Renal pelvis (tissue), 12 donors: ENCODE results near the gene ERAL1. TPM values are rescaled to one million over a fixed set of nuclear protein-coding genes. Genes with fewer than 3 reads are reported as not detected.
"Not testable (repeated sequence)": the region's sequence is repeated elsewhere in the genome, so short reads cannot be mapped to it uniquely, and the experiment has no call there.

Experiments used
- DNase-seq: peaks from one replicate; pipeline ENCODE4 v3.0.0-alpha.2; 2013
- long read RNA-seq, 16 experiments: transcript quantifications; one replicate each; lab custom pipeline, GENCODE V29; 2026
- polyA plus RNA-seq, 3 donors: library from polyadenylated mRNA; unstranded; fragments of 120-200 nt; gene quantifications; one replicate each; pipeline ENCODE4 v1.2.1, GENCODE V29; 2013; ENCODE audit not compliant: insufficient read length in 3 of 3

The ERAL1 gene
- 10 to 100 TPM; 69.8 to 74.2 (median 74.1) TPM for polyA plus RNA-seq
- long read RNA-seq, donor 1, transcript ERAL1-201 (10 exons, 1,925 nt): major isoform, 23 of 42 reads
- long read RNA-seq, donor 1, partial matches to known transcripts: 18 of 42 reads
- long read RNA-seq, donor 1, other reads (novel, unspliced or antisense): 0 of 42 reads
- long read RNA-seq, donor 2, transcript ERAL1-204 (5 exons, 1,508 nt): minor isoform, 5 of 37 reads
- long read RNA-seq, donor 2, transcript ERAL1-201 (10 exons, 1,925 nt): major isoform, 32 of 37 reads
- long read RNA-seq, donor 2, partial matches to known transcripts: 0 of 37 reads
- long read RNA-seq, donor 2, other reads (novel, unspliced or antisense): 0 of 37 reads
- long read RNA-seq, donor 3, transcript ERAL1-201 (10 exons, 1,925 nt): major isoform, 13 of 24 reads
- long read RNA-seq, donor 3, partial matches to known transcripts: 8 of 24 reads
- long read RNA-seq, donor 3, other reads (novel, unspliced or antisense): 0 of 24 reads
- long read RNA-seq, donor 4, transcript ERAL1-201 (10 exons, 1,925 nt): major isoform, 21 of 22 reads
- long read RNA-seq, donor 4, partial matches to known transcripts: 0 of 22 reads
- long read RNA-seq, donor 4, other reads (novel, unspliced or antisense): 0 of 22 reads
- long read RNA-seq, donor 5, transcript ERAL1-201 (10 exons, 1,925 nt): major isoform, 6 of 8 reads
- long read RNA-seq, donor 5, partial matches to known transcripts: 0 of 8 reads
- long read RNA-seq, donor 5, other reads (novel, unspliced or antisense): 0 of 8 reads
- long read RNA-seq, donor 6, transcript ERAL1-201 (10 exons, 1,925 nt): major isoform, 15 of 15 reads
- long read RNA-seq, donor 6, partial matches to known transcripts: 0 of 15 reads
- long read RNA-seq, donor 6, other reads (novel, unspliced or antisense): 0 of 15 reads
- long read RNA-seq, donor 7, transcript ERAL1-201 (10 exons, 1,925 nt): major isoform, 18 of 29 reads
- long read RNA-seq, donor 7, partial matches to known transcripts: 10 of 29 reads
- long read RNA-seq, donor 7, other reads (novel, unspliced or antisense): 0 of 29 reads
- long read RNA-seq, donor 8, transcript ERAL1-201 (10 exons, 1,925 nt): major isoform, 7 of 11 reads
- long read RNA-seq, donor 8, partial matches to known transcripts: 0 of 11 reads
- long read RNA-seq, donor 8, other reads (novel, unspliced or antisense): 0 of 11 reads
- long read RNA-seq, donor 9, transcript ERAL1-201 (10 exons, 1,925 nt): major isoform, 21 of 38 reads
- long read RNA-seq, donor 9, partial matches to known transcripts: 13 of 38 reads
- long read RNA-seq, donor 9, other reads (novel, unspliced or antisense): 0 of 38 reads
- long read RNA-seq, donor 10, transcript ERAL1-201 (10 exons, 1,925 nt): major isoform, 9 of 39 reads
- long read RNA-seq, donor 10, partial matches to known transcripts: 26 of 39 reads
- long read RNA-seq, donor 10, other reads (novel, unspliced or antisense): 0 of 39 reads
- long read RNA-seq, donor 11, transcript ERAL1-201 (10 exons, 1,925 nt): major isoform, 5 of 19 reads
- long read RNA-seq, donor 11, partial matches to known transcripts: 13 of 19 reads
- long read RNA-seq, donor 11, other reads (novel, unspliced or antisense): 0 of 19 reads
- long read RNA-seq, donor 12, transcript ERAL1-204 (5 exons, 1,508 nt): minor isoform, 5 of 39 reads
- long read RNA-seq, donor 12, transcript ERAL1-201 (10 exons, 1,925 nt): major isoform, 15 of 39 reads
- long read RNA-seq, donor 12, partial matches to known transcripts: 19 of 39 reads
- long read RNA-seq, donor 12, other reads (novel, unspliced or antisense): 0 of 39 reads
- long read RNA-seq, donor 13, transcript ERAL1-201 (10 exons, 1,925 nt): major isoform, 11 of 17 reads
- long read RNA-seq, donor 13, partial matches to known transcripts: 5 of 17 reads
- long read RNA-seq, donor 13, other reads (novel, unspliced or antisense): 0 of 17 reads
- long read RNA-seq, donor 14: 0 reads
- long read RNA-seq, donor 15: 0 reads
- long read RNA-seq, donor 16, transcript ERAL1-201 (10 exons, 1,925 nt): major isoform, 26 of 35 reads
- long read RNA-seq, donor 16, partial matches to known transcripts: 5 of 35 reads
- long read RNA-seq, donor 16, other reads (novel, unspliced or antisense): 0 of 35 reads

- peak; percentile 88 for DNase-seq
These were observed at the start of gene ERAL1 for GRCh38 chr17:28854457-28855335. Gene ERAL1 (plus strand): TSS chr17:28855016. CDS start chr17:28855035, 19 bp downstream.

GRCh38 chr17:28807925-28808634, 46.7 kb upstream of the ERAL1 start:
- no peak for DNase-seq

DNA sequence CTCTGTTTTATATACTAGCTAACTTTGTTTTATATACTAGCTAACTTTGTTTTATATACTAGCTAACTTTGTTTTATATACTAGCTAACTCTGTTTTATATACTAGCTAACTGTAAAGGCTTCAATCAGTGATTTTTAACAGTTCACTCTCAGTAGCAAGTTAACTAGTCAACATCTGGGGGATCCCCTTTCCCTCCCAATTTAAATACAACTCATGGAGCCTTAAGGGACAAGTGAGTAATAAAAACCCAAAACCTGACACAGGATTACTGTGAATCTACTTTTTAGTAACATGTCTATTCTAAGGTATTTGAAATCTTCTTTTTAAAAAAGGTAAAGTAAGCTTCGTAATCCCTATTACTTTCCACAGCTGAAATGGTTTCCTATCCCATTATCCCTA, 44.4 kb upstream of the ERAL1 start:
- no peak for DNase-seq

DNA sequence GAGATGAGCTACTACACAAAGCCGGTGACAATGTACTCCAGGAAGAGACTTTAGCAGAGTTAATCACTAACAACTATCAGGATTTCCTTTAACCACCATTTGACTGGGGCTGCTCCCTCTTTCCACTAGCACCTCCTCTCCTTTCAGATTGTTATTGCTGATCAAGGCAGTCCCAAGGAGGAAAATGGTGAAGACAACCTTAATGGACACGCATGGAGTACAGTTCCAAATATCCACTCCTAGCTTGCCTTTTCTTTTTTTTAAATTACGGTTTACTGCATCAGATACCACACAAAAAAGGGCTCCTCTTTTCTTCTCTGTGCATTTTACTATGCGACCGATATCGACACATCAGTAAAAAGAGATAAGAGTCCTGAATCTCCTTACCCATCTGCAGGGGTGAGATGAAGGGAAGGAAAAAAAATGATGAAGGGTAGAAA, 43.1 kb upstream of the ERAL1 start:
- DNase-seq: peak; percentile 33

GRCh38 chr17:28812091-28812747, 42.6 kb upstream of the ERAL1 start:
- DNase-seq: peak; percentile 97

DNA sequence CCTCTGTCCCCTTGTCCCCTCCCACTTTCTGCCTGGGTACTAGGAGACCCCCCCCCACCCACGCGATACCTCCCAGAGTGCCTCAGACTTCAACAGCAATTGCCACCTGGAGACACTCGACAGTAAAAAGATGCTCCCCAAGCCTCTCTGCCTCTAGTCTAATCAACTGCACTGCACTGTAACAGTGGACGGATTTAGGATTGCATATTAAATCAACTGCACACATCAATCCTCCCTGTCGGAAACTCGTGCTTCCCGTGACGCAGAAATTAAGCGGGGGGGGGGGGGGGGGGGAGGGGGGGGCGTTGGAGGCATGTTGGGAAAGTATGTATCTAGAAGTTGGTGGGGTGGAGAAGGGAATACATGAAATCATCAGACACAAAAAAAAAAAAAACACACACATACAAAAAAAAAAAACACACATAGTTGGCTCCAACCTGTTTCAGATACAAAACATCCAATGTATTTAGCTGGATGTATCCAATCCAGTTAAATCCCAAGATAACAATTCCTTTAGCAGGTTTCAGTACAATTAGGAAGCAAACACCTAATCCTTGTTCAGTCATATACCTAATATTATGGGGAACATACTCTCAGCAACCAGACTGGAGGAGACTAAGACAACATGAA, 42.0 kb upstream of the ERAL1 start:
- DNase-seq: no peak

DNA sequence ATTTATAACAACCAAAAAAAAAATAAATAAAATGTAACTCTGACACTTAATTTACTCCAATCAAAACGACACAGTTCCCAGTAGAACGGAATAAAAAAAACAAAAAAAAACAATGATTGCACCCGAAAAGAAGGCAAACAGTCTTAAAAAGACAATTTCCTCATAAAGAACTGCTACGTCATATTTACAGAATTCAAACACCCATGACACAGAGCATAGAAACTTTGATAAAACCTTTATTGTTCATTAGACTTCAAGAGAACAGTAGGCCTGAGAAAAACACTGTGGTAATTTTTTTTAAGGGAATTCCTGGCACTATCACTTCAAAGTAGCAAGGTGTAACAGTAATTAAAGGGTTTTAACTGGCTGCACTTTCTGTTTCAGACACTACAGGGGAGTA, 38.3 kb upstream of the ERAL1 start:
- no peak for DNase-seq

DNA sequence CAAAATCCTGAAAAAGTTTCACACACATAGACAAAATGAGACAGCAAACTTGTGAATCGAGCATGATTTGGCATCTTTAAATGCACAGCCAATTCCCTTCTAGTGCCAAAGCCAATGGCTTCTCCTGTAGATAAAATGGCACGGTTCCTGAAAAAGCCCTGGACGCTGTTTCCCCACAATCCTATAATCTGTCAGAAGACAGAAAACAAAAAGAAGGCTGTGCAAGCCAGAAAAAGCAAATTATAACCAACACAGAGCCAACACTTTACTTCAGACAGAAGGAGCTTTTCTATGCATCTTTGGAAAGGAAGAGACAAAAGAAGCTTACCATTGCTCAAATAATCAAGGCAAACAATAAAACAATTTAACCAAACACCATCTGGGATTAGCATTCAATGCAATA, 36.0 kb upstream of the ERAL1 start:
- DNase-seq: no peak

DNA sequence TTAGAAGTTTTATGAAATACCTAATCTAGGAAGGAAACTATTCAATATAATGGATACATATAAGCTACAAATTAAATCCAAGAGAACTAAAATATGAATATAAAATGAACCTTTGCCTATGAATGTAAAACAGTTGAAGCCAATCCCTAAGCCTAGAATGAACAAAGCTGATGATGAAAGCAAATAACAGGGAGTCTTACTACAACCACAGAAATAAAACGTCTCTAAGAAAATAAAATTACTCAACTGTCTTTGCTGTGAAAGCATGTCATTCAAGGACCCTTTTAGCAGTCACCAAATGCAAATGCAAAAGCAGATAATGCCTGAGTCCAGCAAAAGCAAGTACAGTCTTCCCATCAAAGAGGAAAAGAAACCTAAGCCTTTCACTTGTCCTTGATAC, 35.2 kb upstream of the ERAL1 start:
- DNase-seq: no peak

- DNase-seq: no peak
These were observed 27.1 kb upstream of the ERAL1 start for GRCh38 chr17:28827672-28828071.

DNA sequence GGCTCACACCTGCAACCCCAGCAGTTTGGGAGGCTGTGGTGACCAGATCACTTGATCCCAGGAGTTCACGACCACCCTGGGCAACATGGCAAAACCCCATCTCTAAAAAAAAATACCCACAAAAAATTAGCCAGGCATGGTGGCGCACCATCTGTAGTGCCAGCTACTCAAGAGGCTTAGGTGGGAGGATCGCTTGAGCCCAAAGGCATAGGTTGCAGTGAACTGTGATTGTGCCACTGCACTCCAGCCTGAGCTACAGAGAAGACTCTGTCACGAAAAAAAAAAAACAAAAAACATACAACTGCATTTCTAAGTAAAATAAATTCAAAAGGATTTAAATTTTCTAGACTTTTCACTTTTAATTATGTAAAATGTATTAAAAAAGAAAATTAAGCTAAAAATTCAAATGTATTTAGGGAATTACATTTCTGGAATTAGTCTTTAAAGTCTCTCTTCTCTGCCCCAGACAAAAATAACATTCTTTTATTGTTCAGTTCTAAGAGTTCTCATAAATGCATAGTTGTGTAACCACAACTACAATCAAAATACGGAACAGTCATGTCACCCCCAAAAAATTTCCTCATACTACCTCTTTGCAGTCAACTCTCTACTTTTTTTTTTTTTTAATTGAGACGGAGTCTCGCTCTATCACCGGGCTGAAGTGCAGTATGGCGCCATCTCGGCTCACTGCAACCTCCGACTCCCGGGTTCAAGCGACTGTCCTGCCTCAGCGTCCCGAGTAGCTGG, 26.3 kb upstream of the ERAL1 start:
- DNase-seq: no peak

DNA sequence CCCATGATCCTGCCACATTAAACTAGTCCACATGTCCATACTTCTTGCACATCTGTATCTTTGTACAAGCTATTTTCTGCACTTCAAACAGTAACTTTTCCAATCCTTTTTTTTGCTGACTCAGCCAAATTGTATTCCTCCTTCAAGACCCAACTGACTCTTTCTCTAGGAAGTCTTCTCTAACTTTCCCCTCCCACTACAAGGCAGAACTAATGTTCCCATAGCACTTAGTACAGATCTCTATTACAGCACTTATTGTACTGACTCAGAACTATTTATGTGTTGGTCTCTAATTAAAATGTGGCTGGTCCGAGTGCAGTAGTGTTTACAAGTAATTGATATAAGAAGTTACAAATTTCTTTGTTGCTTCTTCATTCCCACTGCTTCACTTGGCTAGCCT, 20.4 kb upstream of the ERAL1 start:
- no peak for DNase-seq

- DNase-seq: not testable (repeated sequence)
These were observed 18.3 kb upstream of the ERAL1 start for GRCh38 chr17:28836541-28836940.

GRCh38 chr17:28839221-28839620, 15.6 kb upstream of the ERAL1 start:
- DNase-seq: no peak

DNA sequence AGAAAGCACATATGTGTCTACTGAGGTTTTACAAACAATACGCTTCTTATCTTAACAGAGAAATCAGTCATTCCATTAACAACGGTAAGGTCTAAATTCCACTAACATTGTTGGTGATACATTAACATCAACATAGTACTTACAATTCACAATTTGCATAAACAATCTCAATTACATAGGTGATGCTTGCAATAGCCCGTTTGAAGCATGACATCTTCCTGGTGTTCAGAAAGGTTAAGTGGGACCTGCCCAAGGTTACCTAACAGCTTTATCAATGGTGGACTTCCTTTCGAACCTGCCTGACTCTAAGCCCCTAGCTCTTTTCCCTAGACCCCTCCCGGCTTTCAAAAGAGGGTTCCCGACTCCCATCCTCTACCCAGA, 12.9 kb upstream of the ERAL1 start:
- no peak for DNase-seq

GRCh38 chr17:28842282-28843012, 12.4 kb upstream of the ERAL1 start, which contains the start of gene FAM222B:
Gene FAM222B (minus strand): TSS chr17:28842790. CDS start chr17:28766667, 76,123 bp downstream.
- peak; percentile 88 for DNase-seq
